NCI-H1092 treated with DMSO at 0.1 percent for 48 hours (cell line): ENCODE data around the gene JKAMP.

Experiments
- DNase-seq: peaks from one replicate; lab custom pipeline; 2025; lab: John Stamatoyannopoulos, UW

Gene JKAMP

DNA sequence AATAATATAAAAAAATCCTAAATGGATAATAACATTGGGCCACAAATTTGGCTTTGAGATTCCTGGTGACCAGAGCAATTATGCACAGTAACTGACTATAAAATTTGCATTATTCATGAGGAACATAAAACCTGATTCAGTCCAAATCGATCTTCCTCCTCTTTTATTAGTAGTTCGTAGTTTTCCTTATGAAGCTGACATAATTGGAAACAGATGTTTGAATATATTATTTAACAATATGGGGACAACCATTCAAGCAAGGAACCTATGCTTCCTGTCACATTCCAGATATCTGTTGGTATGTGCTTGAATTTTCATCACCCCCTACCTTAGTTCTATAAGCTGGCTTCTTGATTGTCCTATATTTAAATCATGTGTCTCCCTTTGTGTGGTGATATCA, 57.4 kb downstream of the JKAMP start:
- no peak for DNase-seq

GRCh38 chr14:59543873-59544272, 59.6 kb downstream of the JKAMP start:
- DNase-seq: peak; percentile 18

DNA sequence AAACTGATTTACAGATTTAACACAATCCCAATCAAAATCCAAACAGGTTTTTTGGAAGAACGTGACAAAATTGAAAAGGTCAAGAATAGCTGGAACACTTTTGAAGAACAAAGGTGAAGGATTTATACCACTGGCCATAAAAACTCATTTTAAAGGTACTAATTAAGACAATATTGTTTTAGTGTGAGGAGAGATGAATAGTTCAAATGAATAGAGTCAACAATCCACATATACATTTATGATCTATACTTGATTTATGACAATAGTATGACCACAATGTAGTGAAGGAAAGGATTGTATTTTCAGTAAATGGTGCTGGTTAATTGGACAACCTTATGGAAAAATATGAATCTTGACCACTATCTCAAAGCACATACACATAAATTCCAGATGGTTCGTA, 63.0 kb downstream of the JKAMP start:
- no peak for DNase-seq
